GM23338 (cell line): ENCODE measurements around the gene NIPSNAP3A. TPM values are rescaled to one million over a fixed set of nuclear protein-coding genes. Genes with fewer than 3 reads are reported as not detected.

Experiments used
- ATAC-seq: fragments of 200-7000 bp; cut with Tn5 transposase; 3 replicates; pipeline ENCODE4 v1.9.1; 2020
- DNase-seq: peaks from one replicate; pipeline ENCODE4 v3.0.0-alpha.2; 2015; ENCODE audit warnings: low spot score
- H2AFZ ChIP-seq: fragments of 200-600 bp; sonication (generic); 2 replicates; pipeline ENCODE4 v1.8.0; 2016; ENCODE audit warnings: antibody characterized with exemption, mild to moderate bottlenecking, moderate library complexity
- H3F3A ChIP-seq: fragments of 200-600 bp; sonication (generic); replicated peaks from 2 replicates; pipeline ENCODE4 v1.8.0; 2017; ENCODE audit warnings: antibody characterized with exemption, mixed run types, low read depth
- H3K27ac ChIP-seq: fragments of 200-600 bp; sonication (generic); 2 replicates; pipeline ENCODE4 v1.6.1; 2016; ENCODE audit warnings: low read depth
- H3K27me3 ChIP-seq: fragments of 200-600 bp; sonication (generic); 2 replicates; pipeline ENCODE4 v1.8.0; 2016; ENCODE audit warnings: mild to moderate bottlenecking, mixed run types, moderate library complexity; ENCODE audit not compliant: insufficient read depth
- H3K36me3 ChIP-seq: fragments of 200-600 bp; sonication (generic); 2 replicates; pipeline ENCODE4 v1.8.0; 2016; ENCODE audit warnings: mild to moderate bottlenecking; ENCODE audit not compliant: insufficient read depth
- H3K4me1 ChIP-seq: fragments of 200-600 bp; sonication (generic); 2 replicates; pipeline ENCODE4 v1.8.0; 2016; ENCODE audit warnings: mild to moderate bottlenecking, moderate library complexity; ENCODE audit not compliant: insufficient read depth
- H3K4me2 ChIP-seq: fragments of 200-600 bp; sonication (generic); 2 replicates; pipeline ENCODE4 v1.7.1; 2017; ENCODE audit warnings: mixed run types
- H3K4me3 ChIP-seq: fragments of 200-600 bp; sonication (generic); 2 replicates; pipeline ENCODE4 v1.6.1; 2016; ENCODE audit warnings: mixed run types
- H3K79me2 ChIP-seq: fragments of 200-600 bp; sonication (generic); replicated peaks from 2 replicates; pipeline ENCODE4 v1.8.0; 2017; ENCODE audit warnings: mild to moderate bottlenecking; ENCODE audit not compliant: insufficient read depth
- H3K9me2 ChIP-seq: fragments of 200-600 bp; sonication (generic); 2 replicates; pipeline ENCODE4 v1.8.0; 2017; ENCODE audit not compliant: insufficient read depth
- H4K20me1 ChIP-seq: fragments of 200-600 bp; sonication (generic); replicated peaks from 2 replicates; pipeline ENCODE4 v1.8.0; 2017; ENCODE audit warnings: mild to moderate bottlenecking; ENCODE audit not compliant: insufficient read depth
- H3K27ac Mint-ChIP-seq: 2 replicates; pipeline ENCODE4 v1.8.0; 2020; ENCODE audit warnings: inconsistent platforms, mild to moderate bottlenecking, moderate library complexity, mixed read lengths
- H3K27me3 Mint-ChIP-seq: 3 replicates; pipeline ENCODE4 v1.8.0; 2022; ENCODE audit warnings: low read depth, mild to moderate bottlenecking, moderate library complexity, mixed read lengths, inconsistent platforms; ENCODE audit not compliant: insufficient read depth, poor library complexity
- H3K36me3 Mint-ChIP-seq: 3 replicates; pipeline ENCODE4 v1.8.0; 2021; ENCODE audit warnings: low read depth, mild to moderate bottlenecking, inconsistent platforms, moderate library complexity, mixed read lengths
- H3K4me1 Mint-ChIP-seq: 3 replicates; pipeline ENCODE4 v1.8.0; 2020; ENCODE audit warnings: mild to moderate bottlenecking, inconsistent platforms, mixed read lengths
- H3K4me3 Mint-ChIP-seq: 3 replicates; pipeline ENCODE4 v1.8.0; 2021; ENCODE audit warnings: moderate library complexity, mild to moderate bottlenecking, inconsistent platforms, mixed read lengths
- H3K9me3 Mint-ChIP-seq: 3 replicates; pipeline ENCODE4 v1.8.0; 2020; ENCODE audit warnings: moderate library complexity, mild to moderate bottlenecking, inconsistent platforms, mixed read lengths
- CTCF ChIP-seq, 2 experiments: fragments of 200-600 bp in 1 of 2; sonication (generic) in 1 of 2; conservative IDR thresholded peaks; 2 replicates each; pipeline versions ENCODE4 v1.5.1 to v1.6.1; 2016 to 2017; ENCODE audit warnings: antibody characterized with exemption in 2 of 2, low read depth in 2 of 2, mild to moderate bottlenecking in 2 of 2, moderate library complexity in 1 of 2
- ETS1 ChIP-seq: IDR thresholded peaks from 2 replicates; pipeline ENCODE4 v1.6.1; 2016; ENCODE audit warnings: antibody characterized with exemption
- EZH2 ChIP-seq: fragments of 200-600 bp; sonication (generic); IDR thresholded peaks from one replicate; pipeline ENCODE4 v1.8.0; 2017; ENCODE audit warnings: antibody characterized with exemption, mild to moderate bottlenecking, low read depth; ENCODE audit not compliant: unreplicated experiment
- NANOG ChIP-seq: IDR thresholded peaks from 2 replicates; pipeline ENCODE4 v1.6.1; 2016; ENCODE audit warnings: antibody characterized with exemption, borderline replicate concordance
- REST ChIP-seq: IDR thresholded peaks from one replicate; pipeline ENCODE4 v1.6.1; 2018; ENCODE audit warnings: antibody characterized with exemption; ENCODE audit not compliant: unreplicated experiment
- STAT1 ChIP-seq: IDR thresholded peaks from one replicate; pipeline ENCODE4 v1.6.1; 2016; ENCODE audit warnings: antibody characterized with exemption; ENCODE audit not compliant: unreplicated experiment
- ZNF114 ChIP-seq: fragments of 250-450 bp; sonication (Bioruptor Pico); IDR thresholded peaks from 2 replicates; pipeline ENCODE4 v1.5.0; 2020; ENCODE audit warnings: mild to moderate bottlenecking, moderate library complexity
- ZNF331 ChIP-seq: fragments of 250-450 bp; sonication (Bioruptor Pico); IDR thresholded peaks from 2 replicates; pipeline ENCODE4 v1.5.0; 2020; ENCODE audit warnings: low read depth, mild to moderate bottlenecking, moderate library complexity
- polyA plus RNA-seq: library from polyadenylated mRNA; unstranded; fragments of >200 nt; fragmentation: Nextera tagmentation; extraction: Ambion mirVana; gene quantifications from 2 replicates; pipeline ENCODE4 v1.2.1, GENCODE V29; 2016
- total RNA-seq: library from RNA; depleted of rRNA; stranded (reverse); fragments of >200 nt; shearing (Covaris generic); gene quantifications from 2 replicates; pipeline ENCODE4 v1.2.3, GENCODE V29; 2014

Gene NIPSNAP3A
- total and polyA plus RNA-seq, 2 experiments from 2014 or later = 9.6 to 13.0 TPM

- Histone ChIP-seq H3K27ac (no peak overlapping the region), H3K36me3 (no peaks in the 10 kb centered on the region), H3F3A (no peaks in the 10 kb centered on the region), H3K4me3 (no peak overlapping the region), H3K79me2 (no peaks in the 10 kb centered on the region), H3K27me3 (no peaks in the 10 kb centered on the region), H3K4me1 (no peaks in the 10 kb centered on the region), H3K4me2 (no peak overlapping the region), H3K9me2 (no peaks in the 10 kb centered on the region), H4K20me1 (no peaks in the 10 kb centered on the region), H2AFZ (no peak overlapping the region)
- no peak for TF ChIP-seq ZNF114 (CRISPR knock-in tag)
- TF ChIP-seq ETS1 = no peak
- no peak for TF ChIP-seq REST
- TF ChIP-seq CTCF (conservative IDR thresholded peaks at IDR 0.05; ENCODE audit: low read depth in 2 of 2) = no peak
- TF ChIP-seq STAT1 = no peak
- no peak for TF ChIP-seq EZH2
- Mint-ChIP-seq H3K9me3 (no peaks in the 10 kb centered on the region), H3K27me3 (no peaks in the 10 kb centered on the region), H3K4me3 (no peak overlapping the region), H3K27ac (no peak overlapping the region), H3K36me3 (peaks cover 5% of the 10 kb centered on the region), H3K4me1 (no peaks in the 10 kb centered on the region)
- ATAC-seq = no peak; the same call in 2 of the 3 replicates
- no peak for DNase-seq
Observed at GRCh38 chr9:104778802-104779201, 31.3 kb downstream of the NIPSNAP3A start.

- Histone ChIP-seq H3K79me2 (no peaks in the 10 kb centered on the region), H3K4me3 (no peak overlapping the region), H3K4me2 (no peak overlapping the region), H3K27ac (no peak overlapping the region), H3K4me1 (no peaks in the 10 kb centered on the region), H3K9me2 (no peaks in the 10 kb centered on the region), H3K27me3 (no peaks in the 10 kb centered on the region), H3K36me3 (no peaks in the 10 kb centered on the region), H3F3A (no peaks in the 10 kb centered on the region), H2AFZ (no peak overlapping the region), H4K20me1 (no peaks in the 10 kb centered on the region)
- ATAC-seq = no peak
- no peak overlapping the region for H3K27ac Mint-ChIP-seq
- no peaks in the 10 kb centered on the region for H3K27me3 Mint-ChIP-seq
- no peak for DNase-seq
- H3K4me1 Mint-ChIP-seq = no peaks in the 10 kb centered on the region
- H3K4me3 Mint-ChIP-seq = no peak overlapping the region
- H3K36me3 Mint-ChIP-seq = peaks cover 11% of the 10 kb centered on the region
- no peaks in the 10 kb centered on the region for H3K9me3 Mint-ChIP-seq
- TF ChIP-seq ZNF114 (CRISPR knock-in tag) (no peak), STAT1 (no peak), NANOG (no peak), EZH2 (no peak), ZNF331 (no peak), REST (no peak)
Observed at GRCh38 chr9:104779334-104779733, 31.9 kb downstream of the NIPSNAP3A start.
